GM19328 (cell line): Measurements from ENCODE around the gene KIAA1614.

Experiments
- ATAC-seq: cut with Tn5 transposase; IDR thresholded peaks from one replicate; pipeline ENCODE4 v1.9.1; 2021; ENCODE audit warnings: mild to moderate bottlenecking, moderate library complexity; ENCODE audit not compliant: unreplicated experiment

Gene KIAA1614

GRCh38 chr1:180912801-180913565 is at the start of gene KIAA1614:
TSS of gene KIAA1614 (plus strand) at chr1:180912897. CDS start at chr1:180913244, 347 bp downstream.
- no peak for ATAC-seq

- ATAC-seq, result no peak
Observed at GRCh38 chr1:180863158-180863775, 49.4 kb upstream of the KIAA1614 start.

- ATAC-seq, result no peak
Observed at GRCh38 chr1:180881806-180882509, 30.7 kb upstream of the KIAA1614 start.

- no peak for ATAC-seq
Observed at GRCh38 chr1:180884588-180885300, 28.0 kb upstream of the KIAA1614 start.

GRCh38 chr1:180886338-180886737 is 26.4 kb upstream of the KIAA1614 start:
- ATAC-seq, result no peak

GRCh38 chr1:180887841-180888240 is 24.9 kb upstream of the KIAA1614 start:
- no peak for ATAC-seq

- no peak for ATAC-seq
Observed at GRCh38 chr1:180888870-180889269, 23.8 kb upstream of the KIAA1614 start.

- no peak for ATAC-seq
Observed at GRCh38 chr1:180889325-180889724, 23.4 kb upstream of the KIAA1614 start.

GRCh38 chr1:180892272-180892671 is 20.4 kb upstream of the KIAA1614 start:
- ATAC-seq, result no peak

GRCh38 chr1:180892675-180893074 is 20.0 kb upstream of the KIAA1614 start:
- ATAC-seq, result no peak

GRCh38 chr1:180893614-180894013 is 19.1 kb upstream of the KIAA1614 start:
- ATAC-seq, result no peak

- ATAC-seq, result no peak
Observed at GRCh38 chr1:180896161-180896560, 16.5 kb upstream of the KIAA1614 start.

- no peak for ATAC-seq
Observed at GRCh38 chr1:180898441-180899219, 14.1 kb upstream of the KIAA1614 start.

- ATAC-seq, result no peak
Observed at GRCh38 chr1:180899262-180899661, 13.4 kb upstream of the KIAA1614 start.

GRCh38 chr1:180901076-180901990 is 11.4 kb upstream of the KIAA1614 start:
- no peak for ATAC-seq

GRCh38 chr1:180902541-180902940 is 10.2 kb upstream of the KIAA1614 start:
- ATAC-seq, result no peak

- ATAC-seq, result no peak
Observed at GRCh38 chr1:180905927-180906326, 6.8 kb upstream of the KIAA1614 start.

- ATAC-seq, result no peak
Observed at GRCh38 chr1:180906511-180906910, 6.2 kb upstream of the KIAA1614 start.

- no peak for ATAC-seq
Observed at GRCh38 chr1:180907313-180908055, 5.2 kb upstream of the KIAA1614 start.
